HG02885 (cell line): ENCODE data around the gene GJB1.
"Not testable (repeated sequence)": the region's sequence is repeated elsewhere in the genome, so short reads cannot be mapped to it uniquely, and the experiment has no call there.

Experiments used
- ATAC-seq: cut with Tn5 transposase; IDR thresholded peaks from one replicate; pipeline ENCODE4 v1.9.1; 2021; ENCODE audit warnings: mild to moderate bottlenecking; ENCODE audit not compliant: unreplicated experiment, poor library complexity

GJB1 gene

DNA sequence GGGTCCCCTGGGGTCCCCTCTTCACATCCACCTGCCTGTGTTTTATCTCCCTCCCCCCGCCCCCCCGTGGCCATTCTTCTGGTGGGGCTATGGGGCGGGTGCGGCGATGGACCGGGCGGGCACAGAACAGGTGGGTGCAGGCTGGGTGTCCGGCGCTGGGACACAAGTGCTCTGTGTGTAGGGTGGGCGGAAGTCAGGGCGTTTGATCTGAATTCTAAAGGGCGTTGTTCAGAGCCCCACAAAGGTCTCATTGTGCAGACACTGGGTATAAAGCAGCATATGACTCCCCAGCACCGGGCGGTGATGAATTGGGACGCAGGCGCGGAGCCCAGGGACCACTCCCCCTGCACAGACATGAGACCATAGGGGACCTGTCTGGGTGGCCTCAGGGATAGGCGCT is at the start of gene GJB1:
TSS of gene GJB1 (plus strand) at position 296 of the 400 bp plus-strand sequence. CDS start 484 bp downstream, outside the sequence.
- no peak for ATAC-seq

DNA sequence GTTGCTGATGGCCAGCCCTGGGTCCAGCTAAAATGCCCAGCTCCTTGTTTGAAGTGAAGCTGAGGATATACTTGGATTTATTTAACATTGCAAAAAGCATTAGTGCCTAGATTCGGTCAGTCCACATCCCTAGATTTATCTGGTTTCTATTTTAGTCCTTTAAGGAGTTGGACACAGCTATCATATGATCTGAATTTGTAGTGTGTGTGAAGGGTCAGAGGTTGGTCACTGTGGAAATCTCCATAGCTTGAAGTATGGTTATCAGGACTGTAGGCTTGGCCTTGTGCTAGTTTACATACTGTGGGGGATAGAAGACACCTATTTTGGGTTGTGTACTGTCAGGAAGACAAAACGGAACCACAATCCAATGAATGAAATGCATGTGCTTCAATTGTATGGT is 49.6 kb upstream of the GJB1 start:
- no peak for ATAC-seq

DNA sequence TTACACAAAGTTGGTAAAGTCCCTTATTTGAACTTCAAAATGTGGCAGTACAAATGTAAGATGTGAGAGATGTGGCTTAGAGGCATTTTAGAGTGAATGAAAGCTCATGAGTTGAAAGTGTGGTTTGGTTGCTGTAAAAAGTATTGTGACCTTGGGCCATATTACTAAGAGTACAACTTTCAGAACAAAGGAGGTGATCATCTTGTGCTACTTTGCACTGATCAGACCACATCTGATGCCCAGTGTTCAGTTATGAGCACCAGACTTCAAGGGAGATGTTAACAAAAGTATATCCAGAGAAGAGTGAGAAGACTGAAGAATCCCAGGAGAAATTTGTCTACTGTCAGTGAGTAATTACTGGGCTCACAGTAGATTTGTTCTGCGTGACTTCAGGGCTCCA is 48.2 kb upstream of the GJB1 start:
- ATAC-seq: no peak

DNA sequence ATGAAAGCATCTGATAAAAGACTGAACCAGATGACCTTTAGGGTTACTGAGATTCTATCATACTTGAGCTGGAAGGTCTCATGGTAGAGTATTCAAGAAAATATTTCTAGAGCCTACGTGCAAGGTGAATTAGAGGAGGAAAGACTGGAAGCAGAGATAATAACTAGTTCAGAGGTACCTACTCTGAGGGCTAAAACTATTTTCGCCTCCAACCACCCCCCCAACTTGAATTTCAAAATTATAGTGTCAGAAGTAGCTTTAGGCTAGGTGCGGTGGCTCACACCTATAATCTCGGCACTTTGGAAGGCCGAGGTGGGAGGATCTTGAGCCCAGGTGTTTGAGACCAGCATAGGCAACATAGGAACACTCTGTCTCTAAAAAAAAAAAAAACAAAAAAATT is 47.5 kb upstream of the GJB1 start:
- no peak for ATAC-seq

DNA sequence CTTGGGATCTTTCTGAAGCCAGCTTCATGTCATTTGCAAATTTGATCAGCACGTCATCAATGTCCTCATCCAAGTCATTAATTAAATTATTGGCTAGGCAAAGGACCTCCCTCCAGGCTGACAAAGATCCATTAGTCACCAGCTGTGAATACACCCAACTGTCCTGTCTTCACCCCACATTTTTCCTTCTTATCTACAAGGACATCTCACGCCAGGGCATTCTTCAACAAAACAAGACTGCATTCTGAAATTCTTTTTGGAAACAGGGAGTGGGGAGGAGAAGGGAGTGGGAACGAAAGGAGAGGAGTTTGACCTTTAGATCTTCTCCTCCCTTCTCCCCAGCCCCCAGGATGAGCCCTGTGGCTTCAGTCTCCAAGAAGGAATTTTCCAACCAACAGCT is 45.7 kb upstream of the GJB1 start:
- no peak for ATAC-seq

DNA sequence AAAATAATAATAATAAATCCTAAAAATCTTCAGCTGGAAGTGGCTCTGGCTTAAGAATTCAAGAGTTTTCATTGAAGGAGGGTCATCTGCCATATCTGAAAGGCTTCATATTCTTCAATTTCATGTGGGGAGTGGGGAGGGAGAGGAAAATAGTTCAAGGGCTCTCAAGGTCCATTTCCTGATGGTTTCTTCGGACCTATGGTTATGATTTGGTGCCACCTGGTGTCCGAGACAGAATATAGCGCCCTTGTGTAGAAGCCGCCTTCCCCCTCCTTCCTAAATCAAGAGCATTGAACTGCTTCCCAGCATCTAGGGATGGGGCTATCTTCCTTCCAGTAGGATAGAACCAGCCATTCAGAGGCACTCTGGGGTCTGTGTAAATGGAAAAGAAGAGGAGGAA is 44.1 kb upstream of the GJB1 start:
- no peak for ATAC-seq

DNA sequence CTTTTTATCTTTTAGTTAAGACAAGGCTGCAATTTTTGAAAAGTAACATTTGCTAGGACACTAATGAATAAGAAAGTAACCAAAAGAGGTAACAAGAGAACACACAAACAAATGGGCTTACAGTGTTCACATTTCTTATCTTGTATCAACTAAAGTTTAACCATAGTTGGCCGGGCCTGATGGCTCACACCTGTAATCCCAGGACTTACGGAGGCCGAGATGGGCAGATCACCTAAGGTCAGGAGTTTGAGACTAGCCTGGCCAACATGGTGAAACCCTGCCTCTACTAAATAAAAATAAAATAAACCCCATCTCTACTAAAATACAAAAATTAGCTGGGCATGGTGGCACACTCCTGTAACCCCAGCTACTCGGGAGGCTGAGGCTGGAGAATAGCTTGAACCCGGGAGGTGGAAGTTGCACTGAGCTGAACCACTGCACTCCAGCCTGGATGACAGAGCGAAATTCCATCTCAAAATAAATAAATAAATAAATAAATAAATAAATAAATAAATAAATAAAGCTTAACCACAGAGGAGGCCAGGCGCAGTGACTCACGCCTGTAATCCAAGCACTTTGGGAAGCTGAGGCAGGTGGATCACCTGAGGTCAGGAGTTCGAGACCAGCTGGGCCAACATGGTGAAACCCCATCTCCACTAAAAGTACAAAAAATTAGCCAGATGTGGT is 42.3 kb upstream of the GJB1 start:
- ATAC-seq: not testable (repeated sequence)

DNA sequence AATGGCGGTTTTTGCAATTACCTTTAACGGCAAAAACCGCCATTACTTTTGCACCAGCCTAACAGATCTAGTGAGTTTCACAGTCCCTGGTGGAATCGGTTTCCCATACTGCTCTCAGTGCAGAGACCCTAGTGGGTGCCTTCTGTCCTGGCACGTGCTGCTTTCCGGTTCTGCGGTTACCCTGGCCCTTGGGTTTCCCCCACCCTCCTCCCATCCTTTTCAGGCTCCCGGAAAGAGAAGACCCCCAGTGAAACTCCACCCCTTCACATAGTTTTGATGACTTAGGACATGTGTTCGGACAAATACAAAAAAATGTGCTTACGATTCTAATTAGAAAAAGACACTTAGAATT is 41.5 kb upstream of the GJB1 start:
- peak; percentile 34 for ATAC-seq

DNA sequence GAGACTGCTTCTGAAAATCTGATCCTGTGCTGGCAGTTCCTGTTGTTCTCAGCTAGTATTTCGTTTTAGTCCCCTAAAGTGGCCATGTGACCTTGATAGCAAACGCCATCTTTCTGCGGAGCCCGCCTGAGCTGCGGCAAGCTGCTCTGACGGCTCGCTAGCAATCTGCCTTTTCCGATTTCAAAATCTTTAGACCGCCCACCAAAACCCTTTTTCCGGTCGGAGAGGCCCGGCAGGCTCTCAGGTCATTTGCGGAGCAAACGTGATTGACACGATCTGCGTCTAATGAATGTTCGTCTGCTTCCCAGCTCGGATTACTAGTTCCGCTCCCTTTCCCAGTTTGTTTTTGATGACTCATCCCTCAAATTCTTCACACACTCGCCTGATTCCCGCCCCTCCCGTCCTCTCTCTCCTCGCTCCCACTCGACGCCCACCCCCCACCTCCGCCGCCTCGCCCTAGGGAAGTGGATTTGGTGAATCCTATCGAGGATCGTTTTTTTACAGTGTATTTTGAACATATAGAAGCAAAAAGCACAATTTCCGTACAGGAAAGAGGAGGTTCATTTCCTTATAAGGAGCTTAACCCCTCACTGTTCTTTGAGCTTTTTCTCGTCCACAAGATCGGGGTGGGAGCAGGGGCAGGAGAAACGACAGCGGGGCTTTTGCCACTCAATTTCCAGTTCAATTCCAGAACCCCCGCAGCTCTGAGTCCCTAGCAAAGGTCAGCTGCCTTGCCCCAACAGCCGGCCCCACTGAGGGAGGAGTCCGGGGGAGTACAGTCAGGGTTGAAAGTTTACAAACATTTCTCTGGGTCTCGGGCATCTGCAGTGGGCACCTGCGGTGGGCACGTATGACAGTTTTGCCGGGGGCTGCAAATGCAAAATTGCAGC is 40.9 kb upstream of the GJB1 start:
- peak; percentile 83 for ATAC-seq

DNA sequence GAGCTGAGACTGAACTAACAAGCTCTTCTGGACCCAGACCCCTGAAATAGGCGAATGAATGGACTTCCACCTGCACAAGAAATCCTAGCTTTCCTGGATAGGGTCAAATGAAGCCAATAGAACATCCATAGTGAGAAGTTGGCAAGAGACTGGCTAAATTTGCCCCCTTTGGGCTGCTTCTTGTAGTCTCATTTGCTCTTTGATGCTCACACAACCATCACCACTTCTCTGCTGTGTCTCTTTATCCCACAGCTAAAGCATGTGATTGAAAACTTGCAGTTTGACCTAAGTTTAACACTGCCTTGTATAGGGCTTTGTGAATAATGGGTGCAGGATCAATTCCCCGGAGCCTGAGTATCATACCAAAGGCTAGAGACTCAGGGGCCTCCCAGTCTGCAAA is 40.2 kb upstream of the GJB1 start:
- no peak for ATAC-seq

DNA sequence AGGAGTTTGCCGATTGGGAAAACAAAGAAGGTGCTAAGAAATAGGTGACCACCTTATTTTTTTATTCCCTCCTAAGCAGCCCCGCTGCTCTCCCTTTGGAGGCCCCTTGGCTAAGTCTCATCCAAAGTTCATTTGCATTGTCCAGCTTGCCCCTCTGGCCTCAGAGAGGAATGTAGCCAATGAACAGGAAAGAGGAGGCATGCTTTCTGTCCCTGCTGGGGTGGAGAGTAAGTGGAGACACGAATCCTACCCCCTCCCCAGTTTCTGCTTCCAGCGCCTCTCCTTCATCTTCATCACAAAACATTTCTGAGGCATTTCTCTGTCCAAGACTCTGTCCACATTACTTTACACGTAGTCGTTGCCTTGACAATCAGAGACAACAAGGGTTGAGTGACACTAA is 39.7 kb upstream of the GJB1 start:
- no peak for ATAC-seq

DNA sequence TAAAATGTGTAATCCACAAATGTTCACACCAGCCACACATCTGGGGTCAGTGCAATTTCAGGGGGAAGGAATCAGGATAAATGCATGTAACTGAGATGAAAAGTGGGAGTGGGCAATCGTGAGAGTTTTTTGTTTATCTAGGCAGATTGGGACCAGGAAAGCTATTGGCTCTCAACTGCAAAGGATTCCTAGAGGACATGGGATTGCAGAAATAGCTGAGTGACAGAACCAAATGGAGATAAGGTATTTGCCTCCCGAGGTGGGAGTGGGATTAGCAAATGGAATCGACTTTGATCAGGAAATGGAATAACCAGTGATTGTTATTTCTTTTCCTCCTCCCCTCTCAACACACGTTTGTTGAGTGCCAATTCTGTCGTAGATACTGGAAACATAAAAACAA is 38.9 kb upstream of the GJB1 start:
- no peak for ATAC-seq

DNA sequence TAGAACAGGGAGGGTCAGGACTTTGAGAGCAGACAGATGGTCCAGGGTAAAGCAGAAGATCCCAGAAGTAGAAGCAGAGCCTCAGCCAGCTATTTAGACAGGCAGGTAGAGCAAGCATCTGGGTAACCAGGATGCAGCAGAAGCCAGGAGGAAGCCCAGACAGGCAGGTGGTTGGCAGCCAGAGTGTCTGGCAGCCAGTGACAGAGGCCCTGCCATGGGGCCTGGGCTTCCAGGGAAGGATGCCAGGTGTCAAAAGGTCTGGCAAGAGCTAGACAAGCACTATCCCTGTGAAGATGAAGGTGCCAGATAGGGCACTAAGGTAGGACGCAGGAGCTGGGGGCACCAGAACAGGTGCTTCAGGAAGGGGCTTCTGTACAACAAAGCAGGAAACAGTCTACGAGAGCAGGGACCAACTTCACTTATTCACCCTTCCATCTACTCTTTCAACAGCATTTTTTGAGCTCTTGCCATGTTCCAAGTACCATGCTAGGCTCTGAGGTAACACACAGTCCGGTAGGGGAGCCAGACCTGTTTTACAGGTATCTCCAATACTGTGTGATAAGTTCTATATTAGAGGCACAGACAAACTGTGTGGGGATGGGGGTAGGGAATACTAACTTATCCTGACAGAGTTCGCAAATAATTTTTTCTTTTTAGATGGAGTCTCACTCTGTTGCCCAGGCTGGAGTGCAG is 38.1 kb upstream of the GJB1 start:
- ATAC-seq: no peak

DNA sequence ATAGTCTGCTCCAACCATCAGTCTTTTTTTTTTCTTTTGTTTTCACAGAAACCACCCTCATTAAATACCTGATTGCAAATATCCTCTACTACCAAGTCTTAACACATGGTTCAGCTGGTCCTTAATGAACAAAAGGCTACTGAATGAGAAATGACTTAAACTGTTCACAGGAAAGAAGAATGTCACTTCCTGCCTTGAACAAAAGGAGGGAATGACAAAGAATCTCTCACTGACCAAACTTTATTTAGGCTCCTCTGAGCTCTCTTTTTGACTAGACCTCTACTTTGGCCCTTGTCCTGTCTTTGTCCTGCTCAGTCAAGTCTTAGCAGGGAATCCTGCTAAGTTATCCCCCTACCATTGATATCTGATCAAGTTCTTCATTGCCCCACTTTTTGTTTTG is 31.8 kb upstream of the GJB1 start:
- no peak for ATAC-seq

DNA sequence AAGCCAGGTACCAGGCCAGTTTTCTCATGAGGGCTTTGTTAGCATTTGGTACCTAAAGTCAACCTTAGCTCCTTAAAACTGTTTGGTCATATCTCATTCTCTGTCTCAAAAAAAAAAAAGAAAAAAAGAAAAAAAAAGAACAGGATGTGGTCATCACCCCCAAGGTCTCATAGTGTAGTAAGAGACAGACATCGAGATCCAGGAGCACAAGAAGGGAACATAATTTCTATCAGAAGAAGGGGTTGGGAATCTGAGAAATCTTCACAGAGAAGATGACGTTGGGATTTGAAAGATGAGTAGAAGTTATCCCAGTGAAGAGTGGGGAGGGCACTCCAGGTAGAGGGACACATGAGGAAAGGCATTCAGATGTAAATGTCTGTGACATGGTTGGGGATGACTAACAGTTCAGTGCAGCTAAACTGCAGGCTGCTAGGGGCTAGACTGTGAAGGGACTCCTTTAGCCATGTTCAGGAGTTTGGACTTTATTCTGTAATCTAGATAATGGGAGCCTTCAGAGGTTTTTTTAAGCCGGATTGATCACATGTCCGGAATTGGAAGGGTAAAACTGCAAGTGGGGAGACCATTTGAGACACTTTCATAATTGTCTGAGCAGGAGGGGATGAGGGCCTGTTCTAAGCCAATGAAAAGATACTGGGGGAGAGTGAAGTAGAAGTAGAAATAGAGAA is 26.9 kb upstream of the GJB1 start:
- peak; percentile 42 for ATAC-seq

DNA sequence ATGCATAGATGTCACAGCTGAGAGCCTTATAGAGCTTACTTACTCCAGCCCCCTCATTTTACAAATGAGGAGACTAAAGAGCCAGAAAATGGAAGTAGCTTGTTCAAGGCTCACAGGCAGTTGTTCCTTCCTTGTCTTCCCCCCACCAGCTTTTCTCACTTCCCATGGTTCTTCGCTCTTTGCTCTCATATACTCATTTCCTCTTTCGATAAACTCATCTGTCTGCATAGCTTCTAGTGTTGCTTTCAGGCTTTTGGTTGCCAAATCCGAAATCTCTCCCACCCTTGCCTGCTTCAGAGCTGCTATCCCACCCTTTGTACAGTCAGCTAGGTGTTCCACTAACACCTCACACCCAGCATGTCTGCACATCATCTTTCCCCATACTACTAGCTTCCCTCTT is 25.0 kb upstream of the GJB1 start:
- ATAC-seq: peak; percentile 75

DNA sequence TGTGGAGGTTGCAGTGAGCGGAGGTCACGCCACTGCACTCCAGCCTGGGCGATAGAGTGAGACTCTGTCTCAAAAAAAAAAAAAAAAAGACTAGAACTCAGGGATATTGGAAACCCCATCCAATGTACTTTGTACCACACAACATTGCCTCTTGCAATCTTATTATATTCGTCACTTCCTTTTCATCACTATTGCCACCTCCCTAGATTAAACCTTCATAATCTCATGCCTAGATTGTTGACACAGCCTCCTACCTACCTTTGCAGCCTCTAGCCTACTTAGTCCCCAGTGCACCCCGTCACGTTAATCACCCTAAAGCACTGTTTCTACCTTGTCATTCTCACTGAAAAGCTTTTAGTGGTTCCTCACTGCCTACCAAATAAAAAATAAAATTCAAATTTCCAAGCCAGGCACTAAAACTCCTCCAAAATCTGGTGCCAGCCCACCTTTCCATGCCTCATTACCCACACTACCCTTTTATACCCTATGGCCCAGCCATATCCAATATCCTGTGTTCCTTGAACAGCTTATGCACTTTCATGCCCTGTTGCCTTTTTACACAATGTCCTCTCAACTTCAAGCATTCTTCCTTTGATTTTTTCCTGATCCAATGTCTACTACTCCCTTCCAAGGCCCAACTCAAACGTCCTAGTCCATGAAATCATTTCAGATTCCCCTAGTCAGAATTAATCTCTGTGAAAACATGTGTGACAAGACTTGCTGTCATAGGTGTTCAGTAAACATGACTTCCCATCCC is 23.6 kb upstream of the GJB1 start:
- ATAC-seq: no peak

DNA sequence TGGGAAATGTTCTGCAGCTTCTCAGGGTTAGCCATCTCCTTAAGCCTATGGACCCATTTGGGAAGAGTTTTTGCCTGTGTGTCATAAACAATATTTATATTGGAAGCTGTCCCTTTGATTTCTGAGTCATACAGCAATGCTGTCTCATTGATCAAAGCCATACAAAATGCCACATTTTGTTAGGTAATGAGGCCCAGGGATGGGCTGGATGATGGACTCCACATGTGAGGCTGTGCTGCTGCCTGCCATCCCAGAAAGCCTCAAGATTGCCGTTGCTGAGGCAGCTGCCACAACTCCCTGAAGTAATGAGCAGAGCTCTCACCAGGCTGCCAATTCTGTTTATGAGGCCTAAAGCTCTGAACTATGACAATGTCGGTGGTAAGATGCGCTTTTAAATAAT is 12.2 kb upstream of the GJB1 start:
- no peak for ATAC-seq

DNA sequence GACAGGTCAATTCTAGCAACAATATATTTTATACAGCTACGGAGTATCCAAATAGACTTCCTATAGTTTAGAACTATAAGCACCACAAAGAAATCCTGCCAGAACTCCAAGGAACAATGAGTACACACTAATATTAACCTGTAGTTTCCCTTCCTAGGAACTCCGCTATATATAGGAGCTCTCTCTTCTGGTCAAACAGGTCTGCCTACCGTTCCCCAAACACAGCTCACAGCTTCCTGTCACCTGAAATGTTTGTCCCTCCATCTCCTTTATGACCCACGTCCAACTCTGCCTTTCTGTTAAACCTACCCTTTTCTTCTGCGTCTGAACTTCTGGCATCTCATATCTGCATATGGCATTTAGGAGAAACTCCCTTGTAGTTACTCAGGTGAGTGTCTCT is 10.5 kb upstream of the GJB1 start:
- ATAC-seq: no peak

DNA sequence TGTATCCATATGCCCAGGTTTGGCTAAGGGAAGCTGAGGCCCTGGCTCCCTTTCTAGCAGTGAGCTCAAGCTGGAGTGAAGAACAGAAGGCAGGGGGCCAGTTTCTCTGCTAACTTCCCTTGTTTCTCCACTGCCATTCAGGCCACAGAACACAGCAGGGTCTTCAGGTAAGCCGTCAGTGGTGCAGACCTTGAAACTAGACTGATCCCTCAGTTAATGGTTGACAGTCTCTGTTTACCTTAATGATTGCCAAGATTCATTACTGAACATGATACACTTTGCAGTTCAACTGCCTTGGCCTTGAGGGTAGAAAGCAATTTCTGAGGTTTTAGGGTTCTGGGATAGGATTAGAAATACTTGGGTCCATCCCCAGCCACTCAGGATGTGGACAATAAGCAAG is 8.9 kb upstream of the GJB1 start:
- ATAC-seq: no peak
